HG02610 (cell line): Measurements from ENCODE around the gene OMG.
"Not testable (repeated sequence)": the region's sequence is repeated elsewhere in the genome, so short reads cannot be mapped to it uniquely, and the experiment has no call there.

Experiments
- ATAC-seq: cut with Tn5 transposase; IDR thresholded peaks from one replicate; pipeline ENCODE4 v1.9.1; 2021; ENCODE audit warnings: mild to moderate bottlenecking, moderate library complexity; ENCODE audit not compliant: unreplicated experiment

OMG gene

GRCh38 chr17:31266042-31266441, 31.0 kb downstream of the OMG start:
- ATAC-seq, result no peak

DNA sequence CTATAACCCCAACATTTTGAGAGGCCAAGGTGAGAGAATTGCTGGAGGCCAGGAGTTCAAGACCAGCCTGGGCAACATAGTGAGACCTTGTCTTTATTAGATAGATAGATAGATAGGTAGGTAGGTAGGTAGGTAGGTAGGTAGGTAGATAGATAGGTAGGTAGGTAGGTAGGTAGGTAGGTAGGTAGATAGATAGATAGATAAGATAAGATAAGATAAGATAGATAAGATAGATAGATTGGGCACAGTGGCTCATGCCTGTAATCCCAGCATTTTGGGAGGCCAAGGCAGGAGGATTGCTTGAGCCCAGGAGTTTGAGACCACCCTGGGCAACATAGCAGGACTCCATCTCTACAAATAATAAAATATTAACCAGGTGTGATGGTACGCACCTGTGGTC, 34.1 kb downstream of the OMG start:
- not testable (repeated sequence) for ATAC-seq

DNA sequence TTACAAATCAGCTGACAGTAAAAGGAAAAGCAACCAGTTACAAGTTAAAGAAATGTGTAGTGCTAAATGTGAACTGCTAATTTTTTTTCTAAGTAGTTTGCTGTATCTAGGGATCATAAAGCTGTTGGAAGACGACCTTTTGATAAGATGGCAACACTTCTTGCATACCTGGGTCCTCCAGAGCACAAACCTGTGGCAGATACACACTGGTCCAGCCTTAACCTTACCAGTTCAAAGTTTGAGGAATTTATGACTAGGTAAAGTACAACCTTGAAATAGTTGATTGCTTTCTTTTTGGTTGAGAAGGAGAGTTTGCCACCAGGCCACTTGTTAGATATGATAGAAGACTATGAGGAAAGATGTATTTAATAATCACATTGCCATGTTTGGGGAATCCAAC, 35.4 kb downstream of the OMG start:
- no peak for ATAC-seq

GRCh38 chr17:31260151-31260550, 36.9 kb downstream of the OMG start:
- no peak for ATAC-seq

DNA sequence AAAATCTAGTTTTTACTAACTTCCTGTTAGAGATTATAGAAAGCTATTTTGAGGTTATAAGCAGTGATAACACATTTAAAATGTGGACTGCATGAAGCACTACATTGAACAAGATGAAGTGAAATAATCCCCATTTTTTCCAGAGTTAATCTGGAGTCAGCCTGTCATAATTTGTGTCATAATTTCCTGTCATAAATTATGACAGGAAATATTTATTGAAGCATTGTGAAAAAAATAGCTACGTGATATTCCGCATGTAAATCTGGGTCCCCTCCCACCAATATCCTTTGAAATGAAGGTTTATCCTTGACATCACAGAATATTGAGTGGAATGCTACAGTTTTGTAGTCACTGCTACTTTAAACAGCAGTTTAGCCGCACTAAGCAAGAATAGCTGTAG, 40.1 kb downstream of the OMG start:
- ATAC-seq, result no peak

GRCh38 chr17:31254654-31255053, 42.4 kb downstream of the OMG start:
- no peak for ATAC-seq

DNA sequence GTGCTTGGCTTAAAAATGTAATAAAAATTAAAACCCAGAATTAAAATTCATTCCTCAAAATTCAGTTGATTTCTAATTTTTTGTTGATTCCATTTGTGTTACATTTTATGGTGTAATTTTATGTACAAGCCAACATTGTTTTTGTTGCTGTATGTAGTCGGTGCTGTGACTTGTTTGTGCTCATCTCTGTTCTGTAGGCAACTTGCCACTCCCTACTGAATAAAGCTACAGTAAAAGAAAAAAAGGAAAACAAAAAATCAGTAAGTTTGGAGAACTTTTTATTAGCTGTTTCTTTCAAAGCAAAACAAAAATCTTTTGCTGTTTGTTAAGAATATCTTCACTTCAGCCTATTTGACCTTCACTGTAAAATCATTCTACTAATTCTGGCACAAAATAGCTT, 44.3 kb downstream of the OMG start:
- ATAC-seq, result no peak

DNA sequence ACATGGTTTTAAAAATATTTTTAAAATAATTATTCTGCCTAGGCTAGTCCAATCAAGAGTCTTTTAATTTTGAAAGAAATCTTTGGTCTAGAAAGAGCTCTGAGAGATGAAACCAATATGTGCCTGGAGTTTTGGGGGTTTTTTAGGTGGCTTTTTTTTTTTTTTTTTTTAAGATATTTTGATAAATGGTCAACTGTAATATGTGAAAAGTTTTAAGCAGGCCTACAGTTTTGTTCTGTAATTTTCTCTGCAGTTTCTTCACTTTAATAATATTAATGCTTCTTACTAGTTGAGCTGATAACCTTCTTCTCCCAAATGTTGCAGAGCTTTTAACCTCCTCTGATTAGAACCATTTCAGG, 45.1 kb downstream of the OMG start:
- ATAC-seq, result no peak

GRCh38 chr17:31251105-31251969, 45.7 kb downstream of the OMG start:
- no peak for ATAC-seq

GRCh38 chr17:31250229-31250628, 46.8 kb downstream of the OMG start:
- ATAC-seq, result no peak

GRCh38 chr17:31249835-31250141, 47.3 kb downstream of the OMG start:
- no peak for ATAC-seq

- ATAC-seq, result no peak
Observed at GRCh38 chr17:31248986-31249834, 47.8 kb downstream of the OMG start.
